Esophagus muscularis mucosa (tissue), 4 donors: ENCODE data around the gene SPTA1. TPM values are rescaled to one million over a fixed set of nuclear protein-coding genes. Genes with fewer than 3 reads are reported as not detected.

Experiments
- DNase-seq: peaks from one replicate; pipeline ENCODE4 v3.0.0-alpha.2; 2017; ENCODE audit errors: extremely low spot score
- H3K27ac ChIP-seq, 4 donors: fragments of 200-600 bp; sonication (generic); replicated peaks in 1 of 4; 1 replicate in 3 of 4; 2 replicates in 1 of 4; pipeline ENCODE4 v1.5.1; 2016 to 2019; ENCODE audit warnings: mild to moderate bottlenecking in 1 of 4
- H3K27me3 ChIP-seq, 4 donors: fragments of 200-600 bp; sonication (generic); one replicate each; pipeline versions ENCODE4 v1.5.1 to v1.6.0; 2016 to 2019
- H3K36me3 ChIP-seq, 4 donors: fragments of 200-600 bp; sonication (generic); one replicate each; pipeline ENCODE4 v1.5.1; 2016 to 2019
- H3K4me1 ChIP-seq, 4 donors: fragments of 200-600 bp; sonication (generic); one replicate each; pipeline ENCODE4 v1.5.1; 2016 to 2019
- H3K4me3 ChIP-seq, 4 donors: fragments of 200-600 bp; sonication (generic); 1 replicate in 2 of 4; 2 replicates in 2 of 4; pipeline ENCODE4 v1.5.1; 2016 to 2019; ENCODE audit warnings: mild to moderate bottlenecking in 4 of 4, moderate library complexity in 1 of 4
- H3K9me3 ChIP-seq, 4 donors: fragments of 200-600 bp; sonication (generic); 1 replicate in 3 of 4; 2 replicates in 1 of 4; pipeline ENCODE4 v1.5.1; 2016 to 2019
- EP300 ChIP-seq: sonication (generic); formaldehyde crosslinking; IDR thresholded peaks from one replicate; pipeline ENCODE4 v1.6.1; 2017; ENCODE audit warnings: antibody characterized with exemption
- POLR2A ChIP-seq: fragments of 450-650 bp; IDR thresholded peaks from one replicate; pipeline ENCODE4 v1.6.1; 2017; ENCODE audit warnings: antibody characterized with exemption, moderate library complexity, mild to moderate bottlenecking, low read depth
- POLR2AphosphoS5 ChIP-seq, 2 donors: sonication (generic); formaldehyde crosslinking; IDR thresholded peaks; one replicate each; pipeline ENCODE4 v1.6.1; 2017; ENCODE audit warnings: antibody characterized with exemption in 2 of 2
- WGBS: methylation state at CpG from one replicate; pipeline ENCODE4 v1.1.5; 2018; 5-methylcytosine and 5-hydroxymethylcytosine counted together
- intact Hi-C: fragments of 100-400 bp; cut with DNase I; formaldehyde crosslinking; loops from one replicate; pipeline ENCODE4 v1.15.1; 2023
- total RNA-seq, 4 donors: library from RNA; depleted of rRNA; stranded (reverse); fragments of >200 nt; gene quantifications; one replicate each; pipeline versions ENCODE4 v1.1.0 to v1.2.1, GENCODE V29; 2016
- TF ChIP-seq, protein P1 (sequence below), 3 experiments: fragments of 200-600 bp in 2 of 3; fragments of 450-650 bp in 1 of 3; sonication (generic) in 2 of 3; IDR thresholded peaks; one replicate each; pipeline ENCODE4 v1.5.1; 2017 to 2019; ENCODE audit warnings: antibody characterized with exemption in 3 of 3, mild to moderate bottlenecking in 2 of 3, moderate library complexity in 1 of 3

The SPTA1 gene
- 1 to 10 TPM in 1 of 4 donors, under 1 TPM in 2, not detected in 1; 0.06 to 2.5 (median 0.33) TPM for total RNA-seq

DNA sequence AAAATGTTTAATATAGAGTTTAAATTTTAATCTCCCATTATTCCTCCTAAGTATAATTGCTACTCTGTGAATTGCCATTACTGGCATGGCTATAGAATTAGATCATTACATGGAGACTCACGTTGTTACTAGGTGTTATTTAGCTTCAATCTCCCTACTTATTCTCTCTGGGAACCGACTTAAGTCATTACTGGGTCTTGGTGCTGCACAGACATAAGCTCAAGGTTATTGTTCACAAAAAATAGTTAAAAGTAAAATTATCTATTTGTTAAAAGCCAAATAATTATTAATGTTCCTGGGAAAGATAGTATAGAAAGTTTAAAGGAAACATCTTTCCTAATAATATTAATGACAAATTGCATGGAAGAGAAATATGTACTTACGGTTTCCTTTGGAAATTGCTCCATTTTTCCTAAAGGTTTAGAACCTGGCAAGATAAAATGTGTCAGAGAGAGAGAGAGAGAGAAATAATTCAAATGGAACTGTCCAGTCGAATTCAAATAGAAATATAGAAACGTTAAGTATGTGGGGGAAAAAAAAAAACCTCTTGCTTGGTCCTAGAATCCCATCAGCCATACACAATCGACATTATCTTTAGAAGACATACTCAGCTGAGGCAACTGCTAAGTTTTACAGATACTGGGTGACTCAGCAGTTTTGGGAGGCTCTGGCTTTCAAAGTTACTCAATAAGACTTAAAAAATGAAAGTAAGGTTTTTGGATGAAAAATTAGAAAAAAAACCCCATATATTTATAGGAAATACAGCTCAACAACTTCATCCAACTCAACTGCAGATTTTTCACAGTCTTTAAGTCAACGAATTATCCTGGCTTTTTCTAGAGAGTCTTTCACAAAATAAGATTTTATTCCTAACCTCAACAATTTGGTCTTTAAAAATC, at the start of gene SPTA1:
Gene SPTA1 (minus strand): TSS at position 605 of the 899 bp plus-strand sequence. CDS start 198 bp downstream, at position 407.
- Histone ChIP-seq H3K27me3 (no peaks in the 10 kb centered on the region), H3K9me3 (no peaks in the 10 kb centered on the region), H3K4me1 (no peaks in the 10 kb centered on the region), H3K4me3 (no peak within 1 kb of the TSS), H3K27ac (no peak within 1 kb of the TSS), H3K36me3 (no peaks in the 10 kb centered on the region)
- TF ChIP-seq POLR2A = no peak
- no peak for TF ChIP-seq POLR2AphosphoS5 (IDR thresholded peaks at IDR 0.05)
- no peak for TF ChIP-seq EP300
- TF ChIP-seq, protein P1, sequence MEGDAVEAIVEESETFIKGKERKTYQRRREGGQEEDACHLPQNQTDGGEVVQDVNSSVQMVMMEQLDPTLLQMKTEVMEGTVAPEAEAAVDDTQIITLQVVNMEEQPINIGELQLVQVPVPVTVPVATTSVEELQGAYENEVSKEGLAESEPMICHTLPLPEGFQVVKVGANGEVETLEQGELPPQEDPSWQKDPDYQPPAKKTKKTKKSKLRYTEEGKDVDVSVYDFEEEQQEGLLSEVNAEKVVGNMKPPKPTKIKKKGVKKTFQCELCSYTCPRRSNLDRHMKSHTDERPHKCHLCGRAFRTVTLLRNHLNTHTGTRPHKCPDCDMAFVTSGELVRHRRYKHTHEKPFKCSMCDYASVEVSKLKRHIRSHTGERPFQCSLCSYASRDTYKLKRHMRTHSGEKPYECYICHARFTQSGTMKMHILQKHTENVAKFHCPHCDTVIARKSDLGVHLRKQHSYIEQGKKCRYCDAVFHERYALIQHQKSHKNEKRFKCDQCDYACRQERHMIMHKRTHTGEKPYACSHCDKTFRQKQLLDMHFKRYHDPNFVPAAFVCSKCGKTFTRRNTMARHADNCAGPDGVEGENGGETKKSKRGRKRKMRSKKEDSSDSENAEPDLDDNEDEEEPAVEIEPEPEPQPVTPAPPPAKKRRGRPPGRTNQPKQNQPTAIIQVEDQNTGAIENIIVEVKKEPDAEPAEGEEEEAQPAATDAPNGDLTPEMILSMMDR (IDR thresholded peaks at IDR 0.05) = no peak
- no peak for DNase-seq
- 49% methylated on average over 7 of the region's 7 CpGs for WGBS
- intact Hi-C loops = no loop called here

DNA sequence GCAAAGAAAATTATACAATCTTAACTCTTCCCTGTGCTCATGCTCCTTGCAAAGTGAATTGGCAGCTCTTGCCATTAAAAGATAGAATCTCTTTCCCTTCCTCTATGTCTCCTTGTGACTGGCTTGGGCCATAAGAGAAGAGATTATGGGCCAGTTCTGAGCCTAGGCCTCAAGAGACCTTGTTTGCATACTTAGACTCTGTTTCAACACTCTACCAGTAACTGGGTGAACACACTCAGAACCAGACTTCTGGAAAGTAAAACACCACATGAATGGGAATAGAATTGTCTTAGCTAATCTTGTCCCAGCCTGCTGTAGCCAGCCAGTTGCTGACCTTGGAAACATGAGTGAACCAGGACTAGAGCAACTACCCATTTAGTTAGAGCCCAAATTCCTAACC, 49.3 kb upstream of the SPTA1 start:
- no peak for TF ChIP-seq POLR2AphosphoS5 (IDR thresholded peaks at IDR 0.05)
- Histone ChIP-seq H3K4me3 (no peak overlapping the region), H3K36me3 (no peaks in the 10 kb centered on the region), H3K27me3 (no peaks in the 10 kb centered on the region), H3K27ac (no peak overlapping the region), H3K4me1 (no peaks in the 10 kb centered on the region), H3K9me3 (no peaks in the 10 kb centered on the region)
- intact Hi-C loops = no loop called here
- no peak for DNase-seq

DNA sequence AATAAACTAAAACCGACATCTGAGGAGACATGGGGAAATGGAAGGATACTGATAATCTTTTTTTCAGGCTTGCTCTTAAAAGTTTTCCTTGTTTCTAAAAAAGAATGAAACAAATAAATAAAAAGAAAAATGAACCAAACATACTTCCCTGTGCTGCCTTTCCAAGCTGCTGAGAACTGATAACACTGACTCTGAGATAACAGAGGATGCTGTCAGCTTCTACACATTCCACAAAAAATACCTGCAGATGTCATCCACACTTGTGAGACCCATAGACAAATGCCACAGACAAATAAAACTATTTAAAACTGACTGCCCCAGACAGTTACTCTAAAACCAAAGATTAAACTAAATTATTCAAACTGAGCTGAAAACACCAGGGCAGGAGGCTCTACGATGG, 46.0 kb upstream of the SPTA1 start:
- no peaks in the 10 kb centered on the region for H3K4me1 ChIP-seq
- intact Hi-C loops = no loop called here
- H3K9me3 ChIP-seq = no peaks in the 10 kb centered on the region
- no peak for DNase-seq
- H3K27ac ChIP-seq = no peak overlapping the region
- H3K36me3 ChIP-seq = no peaks in the 10 kb centered on the region
- H3K27me3 ChIP-seq = no peaks in the 10 kb centered on the region
- H3K4me3 ChIP-seq = no peak overlapping the region
- 79% methylated on average over 2 of the region's 2 CpGs for WGBS
- TF ChIP-seq EP300 (no peak), POLR2AphosphoS5 (IDR thresholded peaks at IDR 0.05) (no peak)
- TF ChIP-seq, protein P1 (IDR thresholded peaks at IDR 0.05) = no peak

DNA sequence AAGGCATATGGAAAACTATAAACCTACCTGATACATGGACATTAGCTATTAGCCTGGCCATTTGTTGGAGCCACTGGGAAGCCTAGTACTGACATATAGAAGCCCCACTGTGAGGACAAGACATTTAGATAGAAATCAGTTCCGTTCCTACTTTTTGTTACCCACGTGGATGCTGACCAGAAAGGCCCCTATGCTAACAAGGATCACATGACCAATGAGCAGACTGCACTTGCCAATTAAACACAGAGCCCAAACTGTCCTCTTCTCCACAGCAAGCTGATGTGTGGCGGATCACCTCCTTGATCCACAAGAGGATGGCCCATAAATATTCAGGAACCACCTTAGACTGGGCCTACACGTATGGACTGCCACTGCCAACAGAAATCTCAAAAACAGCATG, 45.2 kb upstream of the SPTA1 start:
- 89% methylated on average over 4 of the region's 4 CpGs for WGBS
- intact Hi-C loops = no loop called here
- no peak for TF ChIP-seq EP300
- no peak for TF ChIP-seq POLR2AphosphoS5 (IDR thresholded peaks at IDR 0.05)
- TF ChIP-seq, protein P1 (IDR thresholded peaks at IDR 0.05) = no peak
- TF ChIP-seq POLR2A = no peak
- Histone ChIP-seq H3K9me3 (no peaks in the 10 kb centered on the region), H3K4me1 (no peaks in the 10 kb centered on the region), H3K27ac (no peak overlapping the region), H3K36me3 (no peaks in the 10 kb centered on the region), H3K27me3 (no peaks in the 10 kb centered on the region), H3K4me3 (no peak overlapping the region)
- DNase-seq = no peak

DNA sequence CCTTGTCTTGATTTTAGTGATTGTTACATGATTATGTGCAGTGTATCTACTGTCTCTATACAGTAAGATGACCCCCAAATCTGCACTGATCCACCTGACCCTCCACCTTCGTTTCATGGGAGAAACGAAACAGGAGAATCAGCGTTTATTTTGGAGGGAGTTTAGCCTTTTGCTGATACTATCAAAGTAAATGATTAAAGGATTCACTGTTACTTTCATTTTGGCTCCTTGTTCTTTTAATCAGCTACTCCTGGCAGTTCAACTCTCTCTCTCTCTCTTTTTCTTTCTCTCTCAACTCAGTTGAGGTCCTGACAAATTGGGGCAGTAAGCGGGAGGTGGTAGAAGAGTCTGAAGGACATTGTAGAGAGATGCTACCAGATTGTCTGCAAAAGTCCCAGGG, 43.9 kb upstream of the SPTA1 start:
- no peak overlapping the region for H3K4me3 ChIP-seq
- TF ChIP-seq POLR2AphosphoS5 (IDR thresholded peaks at IDR 0.05) = no peak
- 75% methylated on average over 4 of the region's 4 CpGs for WGBS
- no peak overlapping the region for H3K27ac ChIP-seq
- intact Hi-C loops = no loop called here
- no peaks in the 10 kb centered on the region for H3K9me3 ChIP-seq
- no peaks in the 10 kb centered on the region for H3K4me1 ChIP-seq
- H3K27me3 ChIP-seq = no peaks in the 10 kb centered on the region
- DNase-seq = no peak
- H3K36me3 ChIP-seq = no peaks in the 10 kb centered on the region
